GM18951 (cell line): ENCODE measurements around the gene EXOC4.

Source experiments
- POLR2A ChIP-seq: IDR thresholded peaks from 4 replicates; pipeline ENCODE4 v1.6.1; 2011; ENCODE audit warnings: mild to moderate bottlenecking; ENCODE audit not compliant: insufficient read length, insufficient read depth; ENCODE audit errors: extremely low read depth
- in situ Hi-C: fragments of 300-500 bp; cut with MboI; formaldehyde crosslinking; loops from one replicate; pipeline ENCODE4 v1.12.0; 2022; ENCODE audit warnings: low sequenced_read_pairs, mixed read lengths, inconsistent platforms; ENCODE audit not compliant: unreplicated experiment

The EXOC4 gene

DNA sequence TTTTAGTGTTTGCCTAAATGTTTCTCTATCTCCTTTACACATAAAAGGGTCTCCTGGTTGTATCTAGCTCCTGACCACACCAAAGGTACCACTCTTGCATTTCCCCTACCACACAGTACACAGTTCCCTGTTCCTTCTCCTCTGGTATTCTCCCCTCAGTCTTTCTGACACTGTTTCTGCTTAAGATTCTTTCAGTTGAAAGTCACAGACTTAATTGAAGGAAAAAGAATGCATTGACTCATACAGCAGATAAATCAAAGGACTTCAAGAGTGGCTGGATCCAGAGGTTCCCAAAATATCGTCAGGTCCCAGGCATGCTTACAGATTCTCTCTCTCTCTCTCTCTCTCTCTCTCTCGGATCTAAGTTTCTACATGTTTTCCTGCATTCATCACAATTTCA, 688.6 kb downstream of the EXOC4 start:
- in situ Hi-C loops = no loop called here
- no peak for TF ChIP-seq POLR2A

- TF ChIP-seq POLR2A = no peak
- in situ Hi-C loops = no loop called here
Observed at GRCh38 chr7:133945497-133945896, 692.6 kb downstream of the EXOC4 start.

DNA sequence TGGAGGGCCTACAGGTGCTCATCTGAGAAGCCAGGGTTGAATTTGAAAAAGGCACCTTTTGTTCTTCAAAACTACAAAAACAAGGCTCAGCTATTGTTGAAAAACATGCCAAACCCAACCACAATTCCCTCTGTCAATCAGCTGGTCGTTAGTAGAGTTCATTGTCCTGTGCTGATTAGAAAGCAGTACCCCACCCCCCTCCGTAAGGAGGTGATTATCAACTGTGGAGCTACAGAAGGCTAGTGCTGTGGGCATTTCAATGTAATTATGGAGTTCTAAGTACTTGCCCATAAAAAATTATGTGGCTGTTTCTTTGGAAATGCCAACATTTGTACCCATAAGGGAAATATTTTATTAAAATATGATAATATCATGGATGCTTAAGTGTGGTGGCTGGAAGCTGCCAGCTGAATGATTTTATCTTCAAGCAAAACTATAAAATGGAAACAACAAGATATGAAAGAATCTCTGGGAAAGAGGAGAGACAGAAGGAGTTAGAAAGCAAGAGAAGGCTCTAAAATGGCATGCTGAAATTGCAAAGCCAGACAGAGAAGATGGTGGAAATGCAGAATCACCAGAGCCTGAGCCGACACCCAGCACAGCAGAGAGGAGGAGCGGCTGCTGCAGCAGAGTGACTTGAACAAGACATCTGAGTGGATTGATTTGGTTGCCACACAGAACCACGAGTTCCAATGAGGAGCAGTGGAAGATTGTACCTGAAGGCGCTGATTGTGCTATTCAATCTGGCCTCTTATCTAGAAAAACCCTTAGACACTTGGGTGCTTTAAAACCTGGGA, 694.8 kb downstream of the EXOC4 start:
- in situ Hi-C loops = no loop called here
- TF ChIP-seq POLR2A = no peak

DNA sequence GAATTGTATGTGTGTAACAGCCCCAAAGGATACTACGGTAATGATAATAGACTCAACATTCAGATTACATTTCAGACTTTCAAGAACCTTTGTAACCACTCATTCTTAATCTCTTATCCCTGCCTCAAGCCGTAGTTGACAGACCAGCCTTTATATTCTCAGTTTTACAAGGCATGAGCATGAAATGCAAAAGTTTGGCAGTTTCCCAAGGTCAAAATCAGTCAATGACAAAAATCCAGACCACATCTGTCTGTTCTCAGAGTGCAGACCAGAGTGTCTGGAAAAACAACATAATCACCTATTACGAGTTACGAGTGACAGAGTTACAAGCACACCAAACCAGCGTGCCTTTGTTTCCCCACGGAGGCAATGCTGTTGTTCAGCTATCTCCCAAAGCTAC, 695.7 kb downstream of the EXOC4 start:
- in situ Hi-C loops = no loop called here
- TF ChIP-seq POLR2A = no peak

GRCh38 chr7:133950855-133951254, 698.0 kb downstream of the EXOC4 start:
- no peak for TF ChIP-seq POLR2A
- in situ Hi-C loops = no loop called here

DNA sequence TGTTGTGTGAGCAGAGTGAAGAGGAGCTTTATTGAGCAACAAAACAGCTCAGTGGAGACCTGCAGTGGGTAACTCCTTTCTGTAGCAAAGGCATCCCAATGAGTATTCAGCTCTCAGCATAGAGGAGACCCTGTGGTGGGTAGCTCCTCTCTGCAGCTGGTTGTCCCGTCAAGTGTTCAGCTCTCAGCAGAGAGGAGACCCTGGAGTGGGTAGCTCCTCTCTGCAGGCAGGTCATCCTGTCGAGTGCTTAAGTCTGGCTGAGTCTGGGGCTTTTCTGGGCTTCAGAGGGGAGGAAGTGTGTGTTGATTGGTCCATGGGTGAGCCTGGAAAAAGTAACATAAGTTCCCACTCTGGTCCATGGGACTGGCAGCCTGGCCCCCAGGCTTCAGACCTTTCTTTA, 702.3 kb downstream of the EXOC4 start:
- in situ Hi-C loops = no loop called here
- no peak for TF ChIP-seq POLR2A

GRCh38 chr7:133957845-133958244, 705.0 kb downstream of the EXOC4 start:
- in situ Hi-C loops = no loop called here
- TF ChIP-seq POLR2A = no peak

DNA sequence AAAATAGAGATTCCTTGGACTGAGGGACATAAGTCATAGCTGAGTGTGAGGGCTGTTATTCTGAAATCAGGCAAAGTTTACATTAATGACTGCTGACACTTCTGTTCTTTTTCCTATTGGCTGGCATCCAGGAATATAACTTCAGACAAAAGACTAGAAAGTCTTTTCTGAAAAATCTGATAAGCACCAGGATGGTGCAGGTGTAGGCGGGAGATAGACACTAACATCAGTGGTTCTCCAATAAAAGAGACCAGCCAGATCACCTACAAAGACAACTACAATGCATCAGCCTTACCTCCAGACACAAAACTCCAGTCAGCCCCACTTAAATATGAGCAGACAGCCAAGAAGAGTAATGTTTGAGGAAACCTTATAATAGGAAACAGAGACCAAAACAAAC, 705.9 kb downstream of the EXOC4 start:
- TF ChIP-seq POLR2A = no peak
- in situ Hi-C loops = no loop called here

DNA sequence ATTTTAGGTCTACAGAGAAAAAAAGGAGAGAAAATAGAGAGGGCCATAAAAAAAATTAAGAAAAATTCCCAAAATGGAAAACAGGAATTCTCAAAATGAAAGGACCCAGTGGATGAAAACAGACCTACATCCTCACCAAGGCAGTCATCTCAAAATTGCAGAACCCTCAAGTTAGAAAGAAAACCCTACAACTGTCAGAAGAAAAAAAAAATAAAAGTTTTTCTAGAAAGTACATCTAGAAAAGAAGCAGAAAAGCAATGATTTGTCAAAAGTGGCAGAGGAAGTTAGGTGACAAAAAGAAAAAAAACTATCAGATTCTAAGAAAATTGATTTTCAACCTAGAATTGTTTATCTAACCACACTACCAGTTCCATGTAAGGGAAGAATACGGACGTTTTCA, 706.6 kb downstream of the EXOC4 start:
- no peak for TF ChIP-seq POLR2A
- in situ Hi-C loops = no loop called here

- TF ChIP-seq POLR2A = no peak
- in situ Hi-C loops = no loop called here
Observed at GRCh38 chr7:133961724-133962123, 708.8 kb downstream of the EXOC4 start.

DNA sequence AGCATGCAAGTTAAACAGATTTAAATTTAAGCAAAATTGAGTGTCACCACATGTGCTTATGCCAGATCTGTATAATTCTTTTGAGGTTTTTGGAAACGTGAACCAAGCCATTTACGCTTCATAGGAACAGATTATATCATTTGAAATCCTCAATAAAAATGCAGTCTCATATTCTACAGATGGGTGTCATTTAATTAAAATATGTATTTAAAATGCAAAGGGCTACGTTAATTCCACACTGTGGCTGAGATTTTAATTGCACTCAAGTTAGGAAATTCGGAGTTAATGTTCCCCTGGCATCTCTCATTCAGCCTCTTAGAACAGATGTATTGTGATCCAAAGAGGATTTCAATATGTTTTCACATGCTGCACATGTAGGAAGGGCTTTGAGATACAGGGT, 709.8 kb downstream of the EXOC4 start:
- TF ChIP-seq POLR2A = no peak
- in situ Hi-C loops = no loop called here

GRCh38 chr7:133963629-133964028, 710.8 kb downstream of the EXOC4 start:
- in situ Hi-C loops = no loop called here
- no peak for TF ChIP-seq POLR2A

GRCh38 chr7:133971625-133972024, 718.7 kb downstream of the EXOC4 start:
- in situ Hi-C loops = no loop called here
- TF ChIP-seq POLR2A = no peak

DNA sequence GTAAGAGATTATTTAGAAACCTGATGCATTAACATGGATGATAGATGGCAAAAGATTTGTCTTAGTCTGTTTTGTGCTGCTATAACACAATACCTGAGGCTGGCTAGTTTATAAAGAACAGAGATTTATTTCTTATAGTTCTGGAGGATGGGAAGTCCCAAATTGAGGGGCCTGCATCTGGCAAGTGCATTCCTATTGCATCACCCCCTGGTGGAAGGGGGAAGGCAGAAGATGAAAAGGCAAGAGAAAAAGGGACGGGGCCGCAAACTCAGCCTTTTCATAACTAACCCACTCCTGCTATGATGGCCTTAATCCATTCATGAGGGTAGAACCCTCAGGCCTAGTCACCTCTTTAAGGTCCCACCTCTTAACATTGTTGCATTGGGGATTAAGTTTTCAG, 720.8 kb downstream of the EXOC4 start:
- in situ Hi-C loops = no loop called here

More for the DNA sequence above, 720.8 kb downstream of the EXOC4 start:
- no peak for TF ChIP-seq POLR2A
